Vagina (tissue), 2 donors: ENCODE results near the gene SUPT20HL1. TPM values are rescaled to one million over a fixed set of nuclear protein-coding genes. Genes with fewer than 3 reads are reported as not detected.
"Not testable (repeated sequence)": the region's sequence is repeated elsewhere in the genome, so short reads cannot be mapped to it uniquely, and the experiment has no call there.

ENCODE experiments used
- DNase-seq, 2 donors: peaks; one replicate each; pipeline ENCODE4 v3.0.0-alpha.2; 2017; ENCODE audit errors: extremely low spot score in 2 of 2
- H3K27ac ChIP-seq: fragments of 200-600 bp; sonication (generic); one replicate; pipeline ENCODE4 v1.5.1; 2019
- H3K27me3 ChIP-seq: fragments of 200-600 bp; sonication (generic); one replicate; pipeline ENCODE4 v1.5.1; 2019
- H3K36me3 ChIP-seq, 2 donors: fragments of 200-600 bp; sonication (generic); one replicate each; pipeline ENCODE4 v1.5.1; 2017 to 2019
- H3K4me1 ChIP-seq: fragments of 200-600 bp; sonication (generic); one replicate; pipeline ENCODE4 v1.5.1; 2019
- H3K4me3 ChIP-seq, 2 donors: fragments of 200-600 bp; sonication (generic); 1 replicate in 1 of 2; 2 replicates in 1 of 2; pipeline ENCODE4 v1.5.1; 2016 to 2019
- H3K9me3 ChIP-seq: fragments of 200-600 bp; sonication (generic); one replicate; pipeline ENCODE4 v1.5.1; 2019
- CTCF ChIP-seq, 3 experiments: fragments of 450-650 bp in 2 of 3; fragments of 200-600 bp in 1 of 3; sonication (generic) in 1 of 3; IDR thresholded peaks; one replicate each; pipeline ENCODE4 v1.5.1; 2017 to 2019; ENCODE audit warnings: antibody characterized with exemption in 3 of 3, mild to moderate bottlenecking in 2 of 3, moderate library complexity in 2 of 3
- POLR2A ChIP-seq, 2 donors: fragments of 450-650 bp; IDR thresholded peaks; one replicate each; pipeline ENCODE4 v1.6.1; 2017; ENCODE audit warnings: antibody characterized with exemption in 2 of 2, mild to moderate bottlenecking in 2 of 2, moderate library complexity in 2 of 2
- POLR2AphosphoS5 ChIP-seq, 2 donors: sonication (generic); formaldehyde crosslinking; IDR thresholded peaks; one replicate each; pipeline ENCODE4 v1.9.0; 2017; ENCODE audit warnings: antibody characterized with exemption in 2 of 2, mild to moderate bottlenecking in 2 of 2, low read depth in 1 of 2; ENCODE audit not compliant: insufficient read depth in 1 of 2
- intact Hi-C: fragments of 100-400 bp; cut with DNase I; formaldehyde crosslinking; loops from one replicate; pipeline ENCODE4 v1.15.1; 2023
- total RNA-seq: library from RNA; depleted of rRNA; stranded (reverse); fragments of >200 nt; gene quantifications from one replicate; pipeline ENCODE4 v1.2.3, GENCODE V29; 2016

SUPT20HL1 gene
- total RNA-seq, 1 donor from 2014 or later = not detected

GRCh38 chrX:24380262-24381187 is 20.1 kb downstream of the SUPT20HL1 start:
- Histone ChIP-seq H3K9me3 (no peaks in the 10 kb centered on the region), H3K36me3 (no peaks in the 10 kb centered on the region), H3K4me1 (no peaks in the 10 kb centered on the region), H3K27me3 (no peaks in the 10 kb centered on the region), H3K27ac (no peak overlapping the region), H3K4me3 (no peak overlapping the region)
- TF ChIP-seq POLR2AphosphoS5 (IDR thresholded peaks at IDR 0.05; ENCODE audit: insufficient read depth in 1 of 2, low read depth in 1 of 2) = no peak
- no peak for TF ChIP-seq POLR2A (IDR thresholded peaks at IDR 0.05)
- no peak for TF ChIP-seq CTCF (IDR thresholded peaks at IDR 0.05)
- DNase-seq = no peak
- intact Hi-C loops = no loop called here

GRCh38 chrX:24382315-24382714 is 21.9 kb downstream of the SUPT20HL1 start:
- H3K4me1 ChIP-seq, H3K36me3 ChIP-seq, intact Hi-C loops, H3K9me3 ChIP-seq, H3K27ac ChIP-seq, H3K4me3 ChIP-seq, DNase-seq, H3K27me3 ChIP-seq: not testable (repeated sequence)

DNA sequence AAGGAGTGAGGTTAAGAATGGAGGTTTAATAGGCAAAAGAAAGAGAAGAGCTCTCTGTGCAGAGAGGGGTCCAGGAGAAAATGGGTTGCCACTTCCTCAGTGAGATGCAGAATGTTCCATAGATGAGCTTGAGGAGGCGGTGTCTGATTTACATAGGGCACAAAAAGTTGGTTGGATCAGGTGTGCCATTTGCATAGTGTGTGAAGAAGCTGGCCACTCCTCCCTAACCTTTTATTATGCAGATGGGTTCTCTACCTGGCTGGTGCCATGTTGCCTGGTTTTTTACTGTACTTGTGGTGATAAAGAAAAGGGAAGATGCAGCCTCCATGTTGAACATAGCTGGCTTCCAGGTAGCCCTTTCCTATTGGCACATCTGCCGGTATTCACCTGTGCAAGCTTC is 27.3 kb downstream of the SUPT20HL1 start:
- Histone ChIP-seq H3K27ac (no peak overlapping the region), H3K4me1 (no peaks in the 10 kb centered on the region), H3K9me3 (no peaks in the 10 kb centered on the region), H3K27me3 (no peaks in the 10 kb centered on the region), H3K4me3 (no peak overlapping the region), H3K36me3 (no peaks in the 10 kb centered on the region)
- TF ChIP-seq CTCF (IDR thresholded peaks at IDR 0.05) = no peak
- no peak for TF ChIP-seq POLR2A (IDR thresholded peaks at IDR 0.05)
- TF ChIP-seq POLR2AphosphoS5 (IDR thresholded peaks at IDR 0.05; ENCODE audit: insufficient read depth in 1 of 2, low read depth in 1 of 2) = no peak
- no peak for DNase-seq
- intact Hi-C loops = no loop called here

DNA sequence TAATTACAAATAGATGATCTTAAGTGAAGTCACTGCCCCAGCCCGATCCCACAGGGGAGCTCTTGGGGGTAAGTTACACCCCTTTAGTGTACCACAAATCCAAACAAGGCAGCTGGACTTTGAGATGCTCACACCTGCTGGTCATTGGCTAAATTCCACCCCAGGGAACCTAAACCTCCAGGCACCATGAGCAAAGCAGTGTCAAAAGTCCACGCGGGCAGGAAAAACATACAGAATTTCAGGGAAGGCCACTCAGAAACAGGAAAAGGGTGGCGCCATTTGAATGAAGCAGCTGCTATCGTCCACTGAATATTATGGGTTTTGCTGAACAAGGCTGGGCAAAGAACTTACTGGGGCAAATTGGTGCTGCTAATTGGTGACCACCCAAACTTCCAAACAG is 30.9 kb downstream of the SUPT20HL1 start:
- no peaks in the 10 kb centered on the region for H3K36me3 ChIP-seq
- H3K4me3 ChIP-seq = no peak overlapping the region
- intact Hi-C loops = loop anchor here (5.0 kb wide), 1 partner anchor 106 kb away; no protein-coding TSS in a partner anchor
- no peaks in the 10 kb centered on the region for H3K4me1 ChIP-seq
- H3K27me3 ChIP-seq = no peaks in the 10 kb centered on the region
- no peaks in the 10 kb centered on the region for H3K9me3 ChIP-seq
- no peak overlapping the region for H3K27ac ChIP-seq
- TF ChIP-seq CTCF (IDR thresholded peaks at IDR 0.05) = no peak
- no peak for TF ChIP-seq POLR2A (IDR thresholded peaks at IDR 0.05)
- TF ChIP-seq POLR2AphosphoS5 (IDR thresholded peaks at IDR 0.05; ENCODE audit: insufficient read depth in 1 of 2, low read depth in 1 of 2) = no peak
- no peak for DNase-seq

- Histone ChIP-seq H3K36me3 (no peaks in the 10 kb centered on the region), H3K4me3 (no peak overlapping the region), H3K4me1 (no peaks in the 10 kb centered on the region), H3K27me3 (no peaks in the 10 kb centered on the region), H3K27ac (no peak overlapping the region), H3K9me3 (no peaks in the 10 kb centered on the region)
- TF ChIP-seq POLR2A (IDR thresholded peaks at IDR 0.05) (no peak), POLR2AphosphoS5 (IDR thresholded peaks at IDR 0.05; ENCODE audit: insufficient read depth in 1 of 2, low read depth in 1 of 2) (no peak), CTCF (IDR thresholded peaks at IDR 0.05) (no peak)
- intact Hi-C loops = loop anchor here (5.0 kb wide), 1 partner anchor 105 kb away; no protein-coding TSS in a partner anchor
- DNase-seq = no peak
These were observed 31.4 kb downstream of the SUPT20HL1 start for GRCh38 chrX:24391843-24392242.
